ENCODE results near the gene PSTPIP2. TPM values are rescaled to one million over a fixed set of nuclear protein-coding genes. Genes with fewer than 3 reads are reported as not detected.
A peak's percentile ranks its signal among the peaks of the same experiment; 100 is the strongest.

PSTPIP2 gene
- total and polyA plus RNA-seq, 9 of the 15 experiments (the other 6 are each of a cell fraction or from before 2014, with no cell fraction given): 14.0 to 45.7 (median 27.1) TPM

GRCh38 chr18:46097801-46098615 lies 25.9 kb upstream of the PSTPIP2 start, which contains the start of gene ATP5F1A (continued):
- no peak for TF ChIP-seq SFPQ (IDR thresholded peaks at IDR 0.05; ENCODE audit: low read depth, low read length)
- TF ChIP-seq IRF2 (CRISPR knock-in tag; IDR thresholded peaks at IDR 0.05): no peak
- TF ChIP-seq BRD4 (IDR thresholded peaks at IDR 0.05): peak; percentile 43; the same call in 1 of the 2 replicates
- no peak for TF ChIP-seq LCOR (CRISPR knock-in tag; IDR thresholded peaks at IDR 0.05)
- peak; percentile 91 for TF ChIP-seq RBFOX2 (IDR thresholded peaks at IDR 0.05; ENCODE audit: low read depth, low read length)
- TF ChIP-seq, protein P1, sequence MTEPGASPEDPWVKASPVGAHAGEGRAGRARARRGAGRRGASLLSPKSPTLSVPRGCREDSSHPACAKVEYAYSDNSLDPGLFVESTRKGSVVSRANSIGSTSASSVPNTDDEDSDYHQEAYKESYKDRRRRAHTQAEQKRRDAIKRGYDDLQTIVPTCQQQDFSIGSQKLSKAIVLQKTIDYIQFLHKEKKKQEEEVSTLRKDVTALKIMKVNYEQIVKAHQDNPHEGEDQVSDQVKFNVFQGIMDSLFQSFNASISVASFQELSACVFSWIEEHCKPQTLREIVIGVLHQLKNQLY (CRISPR knock-in tag; conservative IDR thresholded peaks at IDR 0.05): no peak
- no peak for TF ChIP-seq CHAMP1 (IDR thresholded peaks at IDR 0.05)
- TF ChIP-seq, protein P2, sequence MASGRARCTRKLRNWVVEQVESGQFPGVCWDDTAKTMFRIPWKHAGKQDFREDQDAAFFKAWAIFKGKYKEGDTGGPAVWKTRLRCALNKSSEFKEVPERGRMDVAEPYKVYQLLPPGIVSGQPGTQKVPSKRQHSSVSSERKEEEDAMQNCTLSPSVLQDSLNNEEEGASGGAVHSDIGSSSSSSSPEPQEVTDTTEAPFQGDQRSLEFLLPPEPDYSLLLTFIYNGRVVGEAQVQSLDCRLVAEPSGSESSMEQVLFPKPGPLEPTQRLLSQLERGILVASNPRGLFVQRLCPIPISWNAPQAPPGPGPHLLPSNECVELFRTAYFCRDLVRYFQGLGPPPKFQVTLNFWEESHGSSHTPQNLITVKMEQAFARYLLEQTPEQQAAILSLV (tag; IDR thresholded peaks at IDR 0.05): no peak
- TF ChIP-seq MTA1 (IDR thresholded peaks at IDR 0.05; ENCODE audit: borderline replicate concordance): no peak
- peak; percentile 85 for TF ChIP-seq SUPT5H (IDR thresholded peaks at IDR 0.05)
- no peak for TF ChIP-seq MITF (IDR thresholded peaks at IDR 0.05)
- no peak for TF ChIP-seq CEBPB (tag; IDR thresholded peaks at IDR 0.05)
- TF ChIP-seq STAT5A (IDR thresholded peaks at IDR 0.05; ENCODE audit: borderline replicate concordance, low read length): no peak
- 0 out of 2 replicates have a peak, but pooled peaks have one; percentile 9 for TF ChIP-seq RNF2 (IDR thresholded peaks at IDR 0.05)
- no peak for TF ChIP-seq SNRNP70 (optimal IDR thresholded peaks at IDR 0.05; ENCODE audit: low read depth, low read length)
- TF ChIP-seq RB1 (IDR thresholded peaks at IDR 0.05; ENCODE audit: low read depth): no peak; the same call in 1 of the 2 replicates
- peak; percentile 69; the same call in 1 of the 2 replicates for TF ChIP-seq KAT7 (CRISPR knock-in tag; IDR thresholded peaks at IDR 0.05; ENCODE audit: borderline replicate concordance)
- peak in 1 of 2 experiments; percentile 79; a peak in 1 of 4 replicates for TF ChIP-seq KDM4B (IDR thresholded peaks at IDR 0.05; ENCODE audit: borderline replicate concordance in 2 of 2, low read depth in 1 of 2)
- no peak for TF ChIP-seq MLLT1 (IDR thresholded peaks at IDR 0.05)
